CD4-positive, alpha-beta T cell (primary cell): ENCODE results near the gene STX3. TPM values are rescaled to one million over a fixed set of nuclear protein-coding genes. Genes with fewer than 3 reads are reported as not detected.

ENCODE experiments used
- ATAC-seq: fragments of 200-7000 bp; cut with Tn5 transposase; one replicate; pipeline ENCODE4 v1.10.0; 2022; ENCODE audit warnings: mild to moderate bottlenecking; ENCODE audit not compliant: poor library complexity
- CTCF ChIA-PET: fragments of 350-600 bp; sonication (Branson Sonifier 250); formaldehyde crosslinking; loops from one replicate; lab custom pipeline; 2021; ENCODE audit warnings: antibody characterized with exemption, inconsistent platforms; lab: Charles Lee
- POLR2A ChIA-PET: fragments of 350-600 bp; sonication (Branson Sonifier 250); formaldehyde crosslinking; loops from one replicate; lab custom pipeline; 2021; ENCODE audit warnings: antibody characterized with exemption, inconsistent platforms; lab: Charles Lee
- DNase-seq, 14 experiments: peaks; one replicate each; pipeline ENCODE4 v3.0.0-alpha.2; 2013 to 2020; ENCODE audit warnings: mixed read lengths in 2 of 14
- H3K27ac ChIP-seq, 2 donors: one replicate each; pipeline versions ENCODE4 v1.5.1 to v1.7.0; 2013; ENCODE audit warnings: low read length in 2 of 2, low read depth in 1 of 2, mild to moderate bottlenecking in 1 of 2
- H3K27me3 ChIP-seq, 2 experiments: 1 replicate in 1 of 2; 2 replicates in 1 of 2; pipeline versions ENCODE4 v1.6.1 to v1.7.0; 2013; ENCODE audit warnings: low read length in 2 of 2, control low read depth in 1 of 2, mild to moderate bottlenecking in 1 of 2, moderate library complexity in 1 of 2; ENCODE audit not compliant: insufficient read depth in 2 of 2, control insufficient read depth in 1 of 2
- H3K36me3 ChIP-seq: one replicate; pipeline ENCODE4 v1.6.1; 2013; ENCODE audit warnings: low read length, control low read depth; ENCODE audit not compliant: insufficient read depth
- H3K4me1 ChIP-seq: one replicate; pipeline ENCODE4 v1.6.1; 2013; ENCODE audit warnings: low read length, control low read depth; ENCODE audit not compliant: insufficient read depth
- H3K4me3 ChIP-seq: one replicate; pipeline ENCODE4 v1.5.1; 2013; ENCODE audit warnings: mild to moderate bottlenecking, low read length, moderate library complexity
- H3K9me3 ChIP-seq, 2 experiments: 1 replicate in 1 of 2; 2 replicates in 1 of 2; pipeline versions ENCODE4 v1.6.1 to v1.7.0; 2013; ENCODE audit warnings: low read length in 2 of 2, mild to moderate bottlenecking in 2 of 2, control low read depth in 1 of 2, moderate library complexity in 1 of 2; ENCODE audit not compliant: control insufficient read depth in 1 of 2, insufficient read depth in 1 of 2
- H3K27ac Mint-ChIP-seq: one replicate; pipeline ENCODE4 v1.8.0; 2020; ENCODE audit warnings: mixed read lengths
- H3K27me3 Mint-ChIP-seq: one replicate; pipeline ENCODE4 v1.8.0; 2021; ENCODE audit warnings: mixed read lengths
- H3K36me3 Mint-ChIP-seq: one replicate; pipeline ENCODE4 v1.8.0; 2021; ENCODE audit warnings: low read depth, mixed read lengths
- H3K4me1 Mint-ChIP-seq: one replicate; pipeline ENCODE4 v1.8.0; 2021; ENCODE audit warnings: low read depth, mixed read lengths
- H3K4me3 Mint-ChIP-seq: one replicate; pipeline ENCODE4 v1.8.0; 2020; ENCODE audit warnings: mild to moderate bottlenecking, mixed read lengths
- H3K9me3 Mint-ChIP-seq: one replicate; pipeline ENCODE4 v1.8.0; 2020; ENCODE audit warnings: mixed read lengths
- intact Hi-C, 2 experiments: fragments of 100-400 bp; cut with DNase I in 1 of 2; cut with micrococcal nuclease in 1 of 2; formaldehyde crosslinking; loops; one replicate each; pipeline versions ENCODE4 v1.15.1 to v1.9.0; 2023 to 2025; cut with DNase I, micrococcal nuclease
- total RNA-seq, 174 experiments: library from RNA in 2 of 174; stranded (reverse) in 2 of 174; gene quantifications; one replicate each; pipeline ENCODE4 v1.2.3 and lab custom pipeline; 2021 to 2026
- TF ChIP-seq, protein P1 (sequence below): fragments of 200-600 bp; IDR thresholded peaks from one replicate; pipeline ENCODE4 v1.8.0; 2022; ENCODE audit warnings: antibody characterized with exemption, mild to moderate bottlenecking

The STX3 gene
- total RNA-seq, 2 experiments from 2014 or later, result 4.6 to 6.4 TPM

DNA sequence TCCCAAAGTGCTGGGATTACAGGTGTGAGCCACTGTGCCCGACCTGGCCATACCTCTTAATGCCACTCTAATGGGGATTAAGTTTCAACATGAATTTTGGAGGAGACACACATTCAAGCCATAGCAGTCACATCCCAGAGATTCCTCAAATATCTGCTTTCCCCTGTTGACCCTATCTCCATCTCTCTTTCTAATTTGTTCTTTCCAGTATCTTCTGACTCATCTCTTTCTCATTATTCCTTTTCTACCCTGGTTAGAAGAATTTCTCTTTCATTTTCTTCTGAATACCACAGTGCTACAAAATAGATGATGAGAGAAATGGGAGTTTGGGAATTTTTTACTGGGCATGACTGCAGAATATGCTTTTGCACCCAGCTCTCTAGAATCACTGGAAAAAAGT, 46.6 kb upstream of the STX3 start:
- DNase-seq (no peak), ATAC-seq (no peak)
- TF ChIP-seq, protein P1, sequence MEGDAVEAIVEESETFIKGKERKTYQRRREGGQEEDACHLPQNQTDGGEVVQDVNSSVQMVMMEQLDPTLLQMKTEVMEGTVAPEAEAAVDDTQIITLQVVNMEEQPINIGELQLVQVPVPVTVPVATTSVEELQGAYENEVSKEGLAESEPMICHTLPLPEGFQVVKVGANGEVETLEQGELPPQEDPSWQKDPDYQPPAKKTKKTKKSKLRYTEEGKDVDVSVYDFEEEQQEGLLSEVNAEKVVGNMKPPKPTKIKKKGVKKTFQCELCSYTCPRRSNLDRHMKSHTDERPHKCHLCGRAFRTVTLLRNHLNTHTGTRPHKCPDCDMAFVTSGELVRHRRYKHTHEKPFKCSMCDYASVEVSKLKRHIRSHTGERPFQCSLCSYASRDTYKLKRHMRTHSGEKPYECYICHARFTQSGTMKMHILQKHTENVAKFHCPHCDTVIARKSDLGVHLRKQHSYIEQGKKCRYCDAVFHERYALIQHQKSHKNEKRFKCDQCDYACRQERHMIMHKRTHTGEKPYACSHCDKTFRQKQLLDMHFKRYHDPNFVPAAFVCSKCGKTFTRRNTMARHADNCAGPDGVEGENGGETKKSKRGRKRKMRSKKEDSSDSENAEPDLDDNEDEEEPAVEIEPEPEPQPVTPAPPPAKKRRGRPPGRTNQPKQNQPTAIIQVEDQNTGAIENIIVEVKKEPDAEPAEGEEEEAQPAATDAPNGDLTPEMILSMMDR, result no peak
- Histone ChIP-seq H3K27me3 (peaks cover 0 to 4% of the 10 kb centered on the region in 2 experiments), H3K4me3 (no peak overlapping the region), H3K9me3 (no peaks in the 10 kb centered on the region), H3K4me1 (no peaks in the 10 kb centered on the region), H3K36me3 (no peaks in the 10 kb centered on the region), H3K27ac (no peak overlapping the region)
- Mint-ChIP-seq H3K4me3 (no peak overlapping the region), H3K9me3 (no peaks in the 10 kb centered on the region), H3K27me3 (peaks cover 44% of the 10 kb centered on the region), H3K27ac (no peak overlapping the region), H3K4me1 (no peaks in the 10 kb centered on the region), H3K36me3 (no peaks in the 10 kb centered on the region)
- CTCF ChIA-PET, result no interaction called here
- intact Hi-C loops, result no loop called here
- POLR2A ChIA-PET, result no interaction called here

DNA sequence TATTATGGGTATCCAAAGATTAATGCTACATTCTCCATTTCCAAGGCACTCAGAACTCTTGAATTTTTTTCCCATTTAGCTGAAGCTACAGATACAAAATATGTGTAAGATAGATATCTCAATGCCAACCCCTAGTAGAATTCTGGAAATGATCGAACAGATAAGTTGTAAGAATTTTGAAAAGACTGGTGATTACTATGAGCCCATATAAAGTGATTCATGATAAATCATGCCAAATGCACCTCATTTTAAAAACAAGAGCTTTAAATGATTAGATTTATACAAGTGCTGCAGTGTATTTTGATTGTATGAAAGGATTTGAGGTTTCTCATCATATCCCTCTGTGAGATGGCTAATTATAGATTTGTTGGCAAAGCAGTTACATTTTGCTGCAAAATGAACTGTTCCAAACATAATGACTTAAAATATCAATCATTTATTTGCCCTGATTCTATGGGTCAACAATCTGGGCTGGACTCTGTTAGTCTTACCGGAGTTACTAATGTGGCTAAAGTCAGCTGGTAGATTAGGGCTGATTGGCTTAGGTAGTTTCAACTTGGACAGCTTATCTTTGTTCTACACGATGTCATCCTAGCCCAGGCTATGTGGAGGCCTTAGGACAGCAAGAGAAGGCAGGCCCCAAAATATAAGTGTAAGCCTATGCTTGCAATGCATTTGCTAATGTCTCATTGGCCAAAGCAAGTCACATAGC, 44.9 kb upstream of the STX3 start:
- no peaks in the 10 kb centered on the region for H3K4me1 ChIP-seq
- Mint-ChIP-seq H3K27ac (no peak overlapping the region), H3K9me3 (no peaks in the 10 kb centered on the region), H3K4me3 (no peak overlapping the region), H3K4me1 (no peaks in the 10 kb centered on the region), H3K36me3 (no peaks in the 10 kb centered on the region), H3K27me3 (peaks cover 38% of the 10 kb centered on the region)
- H3K27me3 ChIP-seq, result peaks cover 0 to 4% of the 10 kb centered on the region in 2 experiments
- no peaks in the 10 kb centered on the region for H3K9me3 ChIP-seq
- DNase-seq (no peak), ATAC-seq (no peak)
- no peak overlapping the region for H3K4me3 ChIP-seq
- ChIA-PET POLR2A (no interaction called here), CTCF (no interaction called here)
- TF ChIP-seq, protein P1, result no peak
- H3K27ac ChIP-seq, result no peak overlapping the region
- intact Hi-C loops, result no loop called here
- no peaks in the 10 kb centered on the region for H3K36me3 ChIP-seq

DNA sequence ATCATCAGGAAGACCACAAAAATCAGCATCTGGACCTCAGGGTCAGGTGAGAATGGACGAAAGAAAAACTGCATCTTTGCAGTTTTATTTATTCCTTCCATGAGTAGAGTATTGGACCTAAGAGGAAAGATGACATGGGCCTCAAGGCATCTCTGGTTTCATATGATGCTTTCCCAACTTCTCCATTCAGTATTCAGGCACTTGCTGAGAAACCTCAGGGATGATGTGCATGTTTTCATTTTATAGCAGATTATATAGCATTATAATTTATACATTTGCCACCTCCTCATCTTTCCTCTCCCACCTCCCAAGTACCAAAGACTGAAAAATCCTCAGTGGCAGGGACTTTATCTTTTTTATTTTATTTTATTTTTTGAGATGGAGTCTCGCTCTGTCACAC, 41.4 kb upstream of the STX3 start, which contains the start of gene OR10V1:
Gene OR10V1, minus strand, starts transcription at position 101 of the 400 bp plus-strand sequence. Its CDS starts 0 bp downstream, at position 101.
- ChIA-PET CTCF (no interaction called here), POLR2A (no interaction called here)
- H3K27ac ChIP-seq, result no peak within 1 kb of the TSS
- peaks cover 3 to 7% of the 10 kb centered on the region in 2 experiments for H3K27me3 ChIP-seq
- ATAC-seq (no peak), DNase-seq (no peak)
- no peaks in the 10 kb centered on the region for H3K36me3 ChIP-seq
- H3K9me3 ChIP-seq, result no peaks in the 10 kb centered on the region
- intact Hi-C loops, result no loop called here
- Mint-ChIP-seq H3K4me3 (no peak within 1 kb of the TSS), H3K27me3 (peaks cover 42% of the 10 kb centered on the region), H3K9me3 (no peaks in the 10 kb centered on the region), H3K4me1 (no peaks in the 10 kb centered on the region), H3K36me3 (no peaks in the 10 kb centered on the region), H3K27ac (no peak within 1 kb of the TSS)
- TF ChIP-seq, protein P1, result no peak
- H3K4me1 ChIP-seq, result no peaks in the 10 kb centered on the region
- no peak within 1 kb of the TSS for H3K4me3 ChIP-seq
